Aorta (tissue), 5 donors: Measurements from ENCODE around the gene SERPINB6. TPM values are rescaled to one million over a fixed set of nuclear protein-coding genes. Genes with fewer than 3 reads are reported as not detected.
"Not testable (repeated sequence)": the region's sequence is repeated elsewhere in the genome, so short reads cannot be mapped to it uniquely, and the experiment has no call there.

ENCODE experiments used
- ATAC-seq: fragments of 200-7000 bp; cut with Tn5 transposase; one replicate; pipeline ENCODE4 v1.9.1; 2022; ENCODE audit warnings: moderate library complexity; ENCODE audit not compliant: low FRiP score
- DNase-seq, 2 donors: peaks; one replicate each; pipeline ENCODE4 v3.0.0-alpha.2; 2020
- H3K27ac ChIP-seq, 2 donors: one replicate each; pipeline ENCODE4 v1.5.1; 2013; ENCODE audit warnings: low read length in 2 of 2, mild to moderate bottlenecking in 2 of 2, moderate library complexity in 2 of 2, control low read depth in 1 of 2, inconsistent platforms in 1 of 2, low read depth in 1 of 2
- H3K27me3 ChIP-seq, 2 donors: one replicate each; pipeline ENCODE4 v1.6.1; 2013; ENCODE audit warnings: control low read depth in 1 of 2, low read length in 1 of 2, mild to moderate bottlenecking in 1 of 2, moderate library complexity in 1 of 2; ENCODE audit not compliant: insufficient read depth in 2 of 2, control insufficient read depth in 1 of 2
- H3K36me3 ChIP-seq, 2 donors: one replicate each; pipeline ENCODE4 v1.6.1; 2013; ENCODE audit warnings: control low read depth in 1 of 2, low read length in 1 of 2, mild to moderate bottlenecking in 1 of 2; ENCODE audit not compliant: insufficient read depth in 2 of 2, control insufficient read depth in 1 of 2
- H3K4me1 ChIP-seq, 2 donors: one replicate each; pipeline ENCODE4 v1.6.1; 2013; ENCODE audit warnings: low read length in 2 of 2, control low read depth in 1 of 2, mild to moderate bottlenecking in 1 of 2, moderate library complexity in 1 of 2; ENCODE audit not compliant: insufficient read depth in 2 of 2, control insufficient read depth in 1 of 2
- H3K4me3 ChIP-seq, 2 donors: one replicate each; pipeline ENCODE4 v1.5.1; 2013; ENCODE audit warnings: low read length in 2 of 2, control low read depth in 1 of 2, mild to moderate bottlenecking in 1 of 2
- H3K9me3 ChIP-seq: one replicate; pipeline ENCODE4 v1.6.1; 2013; ENCODE audit warnings: mild to moderate bottlenecking, low read length; ENCODE audit not compliant: control insufficient read depth
- WGBS, 2 donors: extraction: QIAGEN DNeasy Blood & Tissue Kit; methylation state at CpG; one replicate each; pipeline ENCODE4 v1.1.7; 2013; 5-methylcytosine and 5-hydroxymethylcytosine counted together
- intact Hi-C, 2 donors: fragments of 100-400 bp; cut with DNase I; formaldehyde crosslinking; loops; one replicate each; pipeline versions ENCODE4 v1.14.2 to v1.15.0; 2022
- polyA plus RNA-seq, 2 donors: library from polyadenylated mRNA; stranded (reverse); fragments of 200-250 nt; gene quantifications; one replicate each; pipeline ENCODE4 v1.2.3, GENCODE V29; 2013
- total RNA-seq, 2 donors: library from RNA; stranded (reverse); fragmentation: NEBNext Ultra II Directional; extraction: Animal tissue kit (Norgen Biotek cat#: 25700); gene quantifications; one replicate each; pipeline ENCODE4 v1.2.1, GENCODE V29; 2021
- donor health status: healthy with polysubstance abuse.
- donor health status: Bipolar disorder and iron deficiency.
- donor health status: DM: no; HTN: no; CAD: no.
- donor health status: DM: no; HTN: no; CAD: no.
- donor health status: DM: yes; HTN: yes; CAD: no.

The SERPINB6 gene
- total and polyA plus RNA-seq, 4 donors, result 111 to 243 (median 153) TPM

DNA sequence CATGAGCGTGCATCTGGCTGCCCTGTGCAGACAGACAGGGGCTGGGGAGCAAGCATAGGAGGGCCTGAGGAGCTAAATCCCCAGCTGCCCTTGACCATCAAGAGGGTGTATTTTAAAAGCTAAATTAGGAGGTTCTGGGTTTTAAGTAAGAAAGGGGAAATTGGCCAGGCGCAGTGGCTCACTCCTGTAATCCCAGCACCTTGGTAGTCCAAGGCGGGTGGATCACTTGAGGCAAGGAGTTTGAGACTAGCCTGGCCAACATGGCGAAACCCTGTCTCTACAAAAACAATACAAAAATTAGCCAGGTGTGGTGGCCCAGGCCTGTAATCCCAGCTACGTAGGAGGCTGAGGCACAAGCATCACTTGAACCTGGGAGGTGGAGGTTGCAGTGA lies 27.8 kb downstream of the SERPINB6 start:
- Histone ChIP-seq H3K9me3 (no peaks in the 10 kb centered on the region), H3K27ac (no peak overlapping the region), H3K4me1 (no peaks in the 10 kb centered on the region), H3K27me3 (no peaks in the 10 kb centered on the region), H3K36me3 (peaks cover 0 to 9% of the 10 kb centered on the region in 2 donors), H3K4me3 (no peak overlapping the region)
- no peak for ATAC-seq
- WGBS, 2 donors, result 94 to 95% methylated on average over 5 of the region's 5 CpGs
- intact Hi-C loops, result no loop called here
- no peak for DNase-seq

DNA sequence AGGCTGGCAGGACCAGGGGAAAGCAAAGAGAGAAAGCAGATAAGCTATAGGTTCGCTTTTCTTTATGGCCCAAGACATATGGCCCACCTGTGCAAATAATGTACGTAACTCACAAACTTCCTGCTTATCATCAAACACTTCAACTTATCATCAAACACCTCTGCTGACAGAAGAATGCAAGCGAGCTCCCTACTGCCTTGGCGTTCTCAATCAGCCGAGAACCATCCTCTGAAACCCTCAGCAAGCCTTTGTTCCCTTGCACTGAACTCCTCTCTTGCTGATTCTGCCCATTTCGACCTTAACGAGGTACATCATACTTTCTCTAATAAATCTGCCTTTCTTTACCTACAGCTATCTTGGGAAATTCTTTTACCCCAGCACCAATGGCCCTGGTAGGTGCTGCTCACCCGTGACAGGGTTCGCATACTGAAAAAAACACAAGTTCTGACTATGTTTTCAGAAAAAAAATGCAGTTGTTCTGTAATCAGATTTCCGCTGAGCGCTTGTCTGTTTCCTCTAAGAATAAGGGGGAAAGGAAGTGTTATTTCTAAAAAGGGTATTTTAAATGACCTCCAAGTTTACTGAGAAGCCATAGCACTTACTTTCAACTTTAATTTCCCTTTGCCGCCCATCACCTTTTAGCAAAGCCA lies 28.3 kb downstream of the SERPINB6 start:
- intact Hi-C loops, result no loop called here
- no peaks in the 10 kb centered on the region for H3K4me1 ChIP-seq
- ATAC-seq, result no peak
- H3K36me3 ChIP-seq, result peaks cover 0 to 6% of the 10 kb centered on the region in 2 donors
- H3K27me3 ChIP-seq, result no peaks in the 10 kb centered on the region
- WGBS, 2 donors, result 79 to 80% methylated on average over 12 of the region's 12 CpGs
- no peak for DNase-seq
- H3K4me3 ChIP-seq, result no peak overlapping the region
- H3K9me3 ChIP-seq, result no peaks in the 10 kb centered on the region
- H3K27ac ChIP-seq, result no peak overlapping the region

DNA sequence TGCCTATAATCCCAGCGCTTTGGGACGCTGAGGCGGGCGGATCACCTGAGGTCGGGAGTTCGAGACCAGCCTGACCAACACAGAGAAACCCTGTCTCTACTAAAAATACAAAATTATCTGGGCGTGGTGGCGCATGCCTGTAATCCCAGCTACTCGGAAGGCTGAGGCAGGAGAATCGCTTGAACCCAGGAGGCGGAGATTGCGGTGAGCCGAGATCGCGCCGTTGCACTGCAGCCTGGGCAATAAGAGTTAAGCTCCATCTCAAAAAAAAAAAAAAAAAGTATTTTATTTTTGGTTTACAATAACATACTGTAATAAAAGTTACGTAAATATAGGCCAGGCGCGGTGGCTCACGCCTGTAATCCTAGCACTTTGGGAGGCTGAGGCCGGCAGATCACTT lies 29.3 kb downstream of the SERPINB6 start:
- H3K4me1 ChIP-seq, H3K36me3 ChIP-seq, H3K9me3 ChIP-seq, ATAC-seq, DNase-seq, H3K4me3 ChIP-seq, H3K27me3 ChIP-seq, H3K27ac ChIP-seq, intact Hi-C loops: not testable (repeated sequence)
- 94 to 95% methylated on average over 21 of the region's 21 CpGs for WGBS, 2 donors

DNA sequence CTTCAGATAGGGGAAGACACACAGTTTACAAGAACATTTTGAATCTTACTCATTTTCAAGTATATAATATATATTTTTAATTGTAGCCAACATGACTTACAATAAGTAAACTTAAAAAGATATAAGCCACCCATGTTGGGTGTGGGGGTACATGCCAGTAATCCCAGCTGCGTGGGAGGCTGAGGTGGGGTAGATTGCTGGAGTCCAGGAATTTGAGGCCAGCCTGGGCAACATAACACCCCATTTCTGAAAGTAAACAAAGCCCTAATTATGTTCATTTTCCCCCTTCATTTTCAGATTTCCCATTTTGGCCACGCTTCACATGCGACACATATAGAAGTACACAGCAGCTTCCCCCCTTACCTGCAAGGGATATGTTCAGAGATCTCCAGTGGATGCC lies 30.5 kb downstream of the SERPINB6 start:
- no peak for ATAC-seq
- WGBS, 2 donors, result 96% methylated on average over 3 of the region's 3 CpGs
- intact Hi-C loops, result no loop called here

DNA sequence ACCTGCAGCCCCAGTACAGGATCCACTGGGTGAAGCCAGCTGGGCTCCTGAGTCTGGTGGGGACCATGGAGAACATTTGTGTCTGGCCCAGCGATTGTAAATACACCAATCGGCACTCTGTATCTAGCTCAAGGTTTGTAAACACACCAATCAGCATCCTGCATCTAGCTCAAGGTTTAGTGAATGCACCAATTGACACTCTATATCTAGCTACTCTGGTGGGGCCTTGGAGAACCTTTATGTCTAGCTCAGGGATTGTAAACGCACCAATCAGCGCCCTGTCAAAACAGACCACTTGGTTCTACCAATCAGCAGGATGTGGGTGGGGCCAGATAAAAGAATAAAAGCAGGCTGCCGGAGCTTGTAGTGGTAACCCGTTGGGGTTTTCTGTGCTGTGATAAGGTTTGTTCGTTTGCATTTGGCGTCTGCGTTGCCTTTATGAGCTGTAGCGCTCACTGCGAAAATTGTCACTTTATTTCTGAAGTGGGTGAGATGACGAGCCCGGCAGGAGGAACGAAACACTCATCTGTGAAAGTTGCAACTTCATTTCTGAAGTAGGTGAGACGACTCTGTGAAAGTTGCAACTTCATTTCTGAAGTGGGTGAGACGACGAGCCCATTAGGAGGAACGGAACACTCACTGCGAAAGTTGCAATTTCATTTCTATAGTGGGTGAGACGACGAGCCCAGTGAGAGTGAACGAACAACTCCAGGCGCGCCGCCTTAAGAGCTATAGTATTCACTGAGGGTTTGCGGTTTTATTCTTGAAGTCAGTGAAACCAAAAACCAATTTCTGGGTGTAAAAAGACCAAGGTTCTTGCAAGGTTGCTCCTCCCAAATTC lies 31.1 kb downstream of the SERPINB6 start:
- Histone ChIP-seq H3K4me1 (no peaks in the 10 kb centered on the region), H3K36me3 (no peaks in the 10 kb centered on the region), H3K27ac (no peak overlapping the region), H3K4me3 (no peak overlapping the region), H3K9me3 (no peaks in the 10 kb centered on the region), H3K27me3 (no peaks in the 10 kb centered on the region)
- no peak for ATAC-seq
- WGBS, 2 donors, result 91% methylated on average over 26 of the region's 26 CpGs
- DNase-seq, result no peak
- intact Hi-C loops, result no loop called here

More for the DNA sequence above, 30.5 kb downstream of the SERPINB6 start:
- DNase-seq, result no peak
- H3K4me1 ChIP-seq, result no peaks in the 10 kb centered on the region
- no peaks in the 10 kb centered on the region for H3K9me3 ChIP-seq
- no peak overlapping the region for H3K27ac ChIP-seq
- H3K36me3 ChIP-seq, result no peaks in the 10 kb centered on the region
- no peaks in the 10 kb centered on the region for H3K27me3 ChIP-seq
- H3K4me3 ChIP-seq, result no peak overlapping the region

DNA sequence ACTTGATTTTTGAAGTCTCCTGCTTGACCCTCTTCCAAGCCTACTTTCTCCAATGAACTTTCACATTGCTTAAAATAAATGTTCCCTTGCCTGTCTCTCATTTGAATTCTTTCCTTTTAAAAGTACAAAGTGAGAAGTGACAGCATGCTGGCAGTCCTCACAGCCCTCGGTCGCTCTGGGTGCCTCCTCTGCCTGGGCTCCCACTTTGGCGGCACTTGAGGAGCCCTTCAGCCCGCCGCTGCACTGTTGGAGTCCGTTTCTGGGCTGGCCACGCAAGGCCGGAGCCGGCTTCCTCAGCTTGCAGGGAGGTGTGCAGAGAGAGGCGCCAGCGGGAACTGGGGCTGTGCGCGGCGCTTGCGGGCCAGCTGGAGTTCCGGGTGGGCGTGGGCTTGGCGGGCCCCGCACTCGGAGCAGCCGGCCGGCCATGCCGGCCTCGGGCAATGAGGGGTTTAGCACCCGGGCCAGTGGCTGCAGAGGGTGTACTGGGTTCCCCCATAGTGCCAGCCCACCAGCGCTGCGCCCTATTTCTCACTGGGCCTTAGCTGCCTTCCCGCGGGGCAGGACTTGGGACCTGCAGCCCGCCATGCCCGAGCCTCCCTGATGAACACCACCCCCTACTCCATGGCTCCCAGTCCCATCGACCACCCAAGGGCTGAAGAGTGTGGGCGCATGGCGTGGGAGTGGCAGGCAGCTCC lies 31.9 kb downstream of the SERPINB6 start:
- WGBS, 2 donors, result 84 to 89% methylated on average over 32 to 34 of the region's 34 CpGs
- Histone ChIP-seq H3K4me1 (no peaks in the 10 kb centered on the region), H3K27ac (no peak overlapping the region), H3K9me3 (no peaks in the 10 kb centered on the region), H3K36me3 (no peaks in the 10 kb centered on the region), H3K4me3 (no peak overlapping the region), H3K27me3 (no peaks in the 10 kb centered on the region)
- ATAC-seq, result no peak
- intact Hi-C loops, result no loop called here
- no peak for DNase-seq

DNA sequence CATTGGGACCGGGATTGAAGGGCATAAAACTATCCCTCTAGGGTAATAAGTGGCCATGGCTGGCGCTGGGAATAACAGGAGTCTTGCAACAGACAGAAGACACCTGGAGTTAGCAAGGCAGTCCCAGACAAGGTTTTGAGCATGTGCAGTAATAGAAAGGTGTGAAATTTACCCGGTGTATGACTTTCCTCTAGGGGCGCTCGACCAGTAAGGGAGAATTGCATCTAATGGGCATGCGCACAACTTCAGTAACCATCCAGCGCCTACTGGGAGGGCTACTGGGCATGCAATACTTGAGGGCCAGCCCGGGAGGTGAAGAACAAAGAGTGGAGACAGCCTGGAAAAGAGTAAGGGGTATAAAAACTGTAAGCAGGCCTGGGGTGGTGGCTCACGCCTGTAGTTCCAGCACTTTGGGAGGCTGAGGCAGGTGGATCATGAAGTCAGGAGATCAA lies 32.7 kb downstream of the SERPINB6 start:
- Histone ChIP-seq H3K4me3 (no peak overlapping the region), H3K27ac (no peak overlapping the region), H3K27me3 (no peaks in the 10 kb centered on the region), H3K4me1 (no peaks in the 10 kb centered on the region), H3K36me3 (no peaks in the 10 kb centered on the region), H3K9me3 (no peaks in the 10 kb centered on the region)
- DNase-seq (no peak), ATAC-seq (no peak)
- WGBS, 2 donors, result 80 to 84% methylated on average over 9 of the region's 9 CpGs
- intact Hi-C loops, result no loop called here

DNA sequence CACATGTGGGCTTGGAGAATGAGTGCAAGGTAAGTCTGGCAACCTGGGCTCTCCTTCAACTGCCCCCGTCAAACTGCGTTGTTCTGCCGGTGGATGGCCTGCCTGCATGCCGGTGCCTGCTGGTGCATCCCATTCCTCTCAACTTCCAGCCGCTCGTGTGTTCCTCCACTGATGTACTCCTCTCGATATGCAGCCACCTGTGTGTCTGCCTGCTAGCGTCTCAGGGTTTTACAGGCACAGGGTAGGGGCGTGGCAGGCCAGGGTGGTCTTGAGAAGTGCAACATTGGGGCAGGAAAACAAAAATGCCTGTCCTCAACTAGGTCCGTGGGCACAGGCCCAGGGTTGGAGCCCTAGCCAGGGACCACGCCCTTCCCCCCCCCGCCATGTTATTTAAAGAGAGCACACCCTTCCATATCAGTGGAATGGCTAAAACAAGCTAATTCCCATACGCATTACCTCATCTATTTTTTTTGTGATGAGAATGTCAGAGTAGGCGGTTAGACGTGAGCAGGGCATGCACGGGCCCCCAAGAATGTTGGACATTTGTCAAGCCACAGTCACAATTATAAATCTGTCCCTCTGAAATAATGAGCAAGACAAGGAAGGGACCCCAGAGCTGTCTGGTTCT lies 33.2 kb downstream of the SERPINB6 start:
- no peaks in the 10 kb centered on the region for H3K36me3 ChIP-seq
- ATAC-seq (no peak), DNase-seq (no peak)
- no peaks in the 10 kb centered on the region for H3K27me3 ChIP-seq
- no peaks in the 10 kb centered on the region for H3K4me1 ChIP-seq
- no peaks in the 10 kb centered on the region for H3K9me3 ChIP-seq
- intact Hi-C loops, result no loop called here
- WGBS, 2 donors, result 55% methylated on average over 16 of the region's 16 CpGs
- H3K27ac ChIP-seq, result no peak overlapping the region
- no peak overlapping the region for H3K4me3 ChIP-seq
